T-helper 17 cell (primary cell): Measurements from ENCODE around the gene NDUFB4. TPM values are rescaled to one million over a fixed set of nuclear protein-coding genes. Genes with fewer than 3 reads are reported as not detected.
A peak's percentile ranks its signal among the peaks of the same experiment; 100 is the strongest.

Experiments
- ATAC-seq: fragments of 150-1000 bp; cut with Tn5 transposase; 2 replicates; pipeline ENCODE4 v1.10.0; 2021; ENCODE audit warnings: mild to moderate bottlenecking, moderate library complexity
- DNase-seq, 3 donors: peaks; one replicate each; pipeline versions ENCODE4 v3.0.0 to v3.0.0-alpha.2; 2020 to 2021
- H3K9me3 ChIP-seq: one replicate; pipeline ENCODE4 v1.7.0; 2013; ENCODE audit warnings: low read length, mild to moderate bottlenecking; ENCODE audit not compliant: control insufficient read depth, poor library complexity, severe bottlenecking
- H3K27ac Mint-ChIP-seq: one replicate; pipeline ENCODE4 v1.8.0; 2022; ENCODE audit warnings: mild to moderate bottlenecking, moderate library complexity, mixed read lengths
- H3K27me3 Mint-ChIP-seq: one replicate; pipeline ENCODE4 v1.8.0; 2022; ENCODE audit warnings: mixed read lengths
- H3K36me3 Mint-ChIP-seq: one replicate; pipeline ENCODE4 v1.8.0; 2022; ENCODE audit warnings: low read depth, mixed read lengths
- H3K4me1 Mint-ChIP-seq: one replicate; pipeline ENCODE4 v1.8.0; 2022; ENCODE audit warnings: mild to moderate bottlenecking, mixed read lengths
- H3K4me3 Mint-ChIP-seq: one replicate; pipeline ENCODE4 v1.8.0; 2022; ENCODE audit warnings: mild to moderate bottlenecking, moderate library complexity, mixed read lengths
- total RNA-seq, 4 donors: library from RNA in 2 of 4; stranded (reverse) in 2 of 4; gene quantifications; one replicate each; pipeline ENCODE4 v1.2.3 and lab custom pipeline; 2022 to 2026

Gene NDUFB4
- total RNA-seq (10 to 100 TPM; 69.9 to 77.3 TPM), total RNA-seq (lab: John Stamatoyannopoulos, UW) (33.3 to 60.8 reads per million in 2 donors)

DNA sequence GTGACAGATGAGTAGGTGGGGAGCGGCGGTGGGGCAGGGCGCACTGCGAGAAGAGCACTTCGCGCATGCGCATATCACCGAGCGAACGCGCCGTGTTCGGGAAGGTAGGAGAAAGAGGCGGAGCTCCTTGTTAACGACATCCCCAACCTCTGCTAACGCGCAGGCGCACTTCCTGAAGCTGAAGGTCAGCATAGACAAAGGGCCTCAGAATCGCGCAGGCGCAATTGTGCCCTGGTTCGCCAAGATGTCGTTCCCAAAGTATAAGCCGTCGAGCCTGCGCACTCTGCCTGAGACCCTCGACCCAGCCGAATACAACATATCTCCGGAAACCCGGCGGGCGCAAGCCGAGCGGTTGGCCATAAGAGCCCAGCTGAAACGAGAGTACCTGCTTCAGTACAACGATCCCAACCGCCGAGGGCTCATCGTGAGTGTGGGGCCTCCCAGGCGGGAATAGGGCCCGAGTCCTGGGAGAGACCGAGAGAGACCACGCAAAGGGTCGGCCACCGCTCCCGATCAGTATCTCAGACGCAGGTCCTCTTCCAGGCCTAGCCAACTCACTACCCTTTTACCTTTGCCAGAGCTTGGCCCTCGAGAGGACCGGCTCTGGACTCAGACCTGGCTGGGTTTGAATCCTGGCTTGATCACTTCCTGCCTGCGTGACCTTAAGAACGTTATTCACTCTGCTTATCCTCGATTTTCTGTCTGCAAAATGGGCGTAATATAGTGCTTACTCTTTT, at the start of gene NDUFB4:
Gene NDUFB4 (plus strand): TSS at position 221 of the 737 bp plus-strand sequence. CDS start 24 bp downstream, at position 245.
- no peaks in the 10 kb centered on the region for H3K9me3 ChIP-seq
- Mint-ChIP-seq H3K4me1 (peaks cover 6% of the 10 kb centered on the region), H3K36me3 (peaks cover 2% of the 10 kb centered on the region), H3K27ac (no peak within 1 kb of the TSS), H3K27me3 (no peaks in the 10 kb centered on the region), H3K4me3 (peak within 1 kb of the TSS; percentile 94)
- DNase-seq: peak; percentile 89 to 93 (median 91)
- peak; percentile 95 for ATAC-seq

DNA sequence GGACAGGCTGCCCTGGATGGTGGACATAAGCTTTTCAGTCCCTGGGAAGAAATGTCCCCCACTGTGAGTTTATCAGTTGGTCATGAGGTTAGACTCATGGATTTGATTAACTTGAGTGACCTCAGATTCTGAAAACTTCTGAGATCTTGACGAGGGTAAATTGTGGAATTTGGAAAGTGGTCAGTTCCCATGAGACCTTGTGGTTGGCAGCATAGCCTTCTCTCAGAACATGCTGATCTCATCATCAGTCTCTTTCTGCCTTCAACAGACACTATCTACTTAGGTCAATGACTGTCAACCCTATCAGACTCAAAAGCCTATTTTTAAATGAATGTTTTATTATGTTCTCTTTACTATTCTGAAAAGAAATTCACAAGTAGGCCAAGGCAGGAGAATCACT, 45.6 kb upstream of the NDUFB4 start:
- Mint-ChIP-seq H3K36me3 (no peaks in the 10 kb centered on the region), H3K27me3 (peaks cover 32% of the 10 kb centered on the region), H3K4me3 (no peak overlapping the region), H3K27ac (no peak overlapping the region), H3K4me1 (no peaks in the 10 kb centered on the region)
- DNase-seq (no peak), ATAC-seq (no peak)
- H3K9me3 ChIP-seq: no peaks in the 10 kb centered on the region

DNA sequence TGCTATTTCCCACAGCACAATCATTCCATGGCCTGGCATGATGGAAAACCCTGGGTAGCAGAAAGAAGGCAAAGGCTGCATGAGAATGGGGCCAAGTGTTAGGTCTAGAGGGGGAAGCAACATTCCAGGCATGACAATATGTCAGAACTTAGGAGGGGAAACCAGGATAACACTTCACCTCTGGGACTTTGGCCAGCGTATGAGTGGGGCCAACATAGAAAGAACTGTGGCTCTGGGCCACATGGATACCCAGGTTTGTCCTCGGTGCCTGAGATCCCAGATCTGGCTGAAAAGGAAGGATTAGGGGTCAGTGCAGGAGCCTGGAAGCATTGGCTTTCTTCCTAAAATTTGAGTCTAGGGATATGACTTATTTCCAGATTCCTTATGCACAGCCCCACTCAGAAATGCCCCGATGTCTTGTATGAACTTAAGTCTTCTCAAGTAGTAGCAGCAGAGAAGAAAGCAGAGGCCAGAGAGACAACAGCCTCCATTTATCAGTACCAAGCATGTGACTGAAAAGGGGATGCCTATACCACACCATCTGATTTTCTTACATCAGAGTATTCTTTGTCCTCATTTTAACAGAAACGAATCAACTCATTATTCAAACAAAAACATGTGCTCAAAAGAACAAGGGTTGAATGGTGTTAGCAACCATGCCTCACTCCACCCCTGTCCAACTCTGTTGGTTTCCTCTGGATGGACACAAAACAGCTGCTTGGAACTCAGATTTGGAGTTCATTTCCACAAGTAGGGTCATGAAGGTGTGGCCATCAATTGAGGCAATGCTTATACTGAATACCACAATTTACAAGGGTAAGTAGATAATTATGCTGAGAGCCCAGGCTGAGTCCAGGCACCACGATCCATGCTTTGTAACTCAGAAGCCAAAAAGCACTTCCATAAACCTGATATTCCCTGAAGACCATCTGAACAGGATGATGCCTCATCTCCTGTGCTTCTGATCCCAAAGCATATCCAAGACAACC, 43.7 kb upstream of the NDUFB4 start:
- H3K9me3 ChIP-seq: no peaks in the 10 kb centered on the region
- ATAC-seq (no peak), DNase-seq (no peak)
- H3K4me3 Mint-ChIP-seq: no peak overlapping the region
- H3K36me3 Mint-ChIP-seq: no peaks in the 10 kb centered on the region
- no peaks in the 10 kb centered on the region for H3K4me1 Mint-ChIP-seq
- peaks cover 21% of the 10 kb centered on the region for H3K27me3 Mint-ChIP-seq
- no peak overlapping the region for H3K27ac Mint-ChIP-seq

GRCh38 chr3:120554812-120555606, 41.1 kb upstream of the NDUFB4 start:
- DNase-seq (no peak), ATAC-seq (no peak)
- no peak overlapping the region for H3K4me3 Mint-ChIP-seq
- H3K4me1 Mint-ChIP-seq: peaks cover 10% of the 10 kb centered on the region
- no peak overlapping the region for H3K27ac Mint-ChIP-seq
- no peaks in the 10 kb centered on the region for H3K9me3 ChIP-seq
- H3K36me3 Mint-ChIP-seq: no peaks in the 10 kb centered on the region
- peaks cover 14% of the 10 kb centered on the region for H3K27me3 Mint-ChIP-seq

GRCh38 chr3:120555657-120556509, 40.3 kb upstream of the NDUFB4 start:
- ATAC-seq: no peak
- no peaks in the 10 kb centered on the region for H3K9me3 ChIP-seq
- Mint-ChIP-seq H3K4me3 (no peak overlapping the region), H3K27me3 (peaks cover 9% of the 10 kb centered on the region), H3K36me3 (no peaks in the 10 kb centered on the region), H3K27ac (peak overlapping the region; percentile 95), H3K4me1 (peaks cover 10% of the 10 kb centered on the region)
- no peak for DNase-seq

- no peaks in the 10 kb centered on the region for H3K36me3 Mint-ChIP-seq
- no peaks in the 10 kb centered on the region for H3K9me3 ChIP-seq
- no peak overlapping the region for H3K4me3 Mint-ChIP-seq
- H3K4me1 Mint-ChIP-seq: peaks cover 14% of the 10 kb centered on the region
- H3K27ac Mint-ChIP-seq: peak overlapping the region; percentile 95
- ATAC-seq (no peak), DNase-seq (no peak)
- H3K27me3 Mint-ChIP-seq: peaks cover 16% of the 10 kb centered on the region
Observed at GRCh38 chr3:120557115-120557514, 39.0 kb upstream of the NDUFB4 start.

DNA sequence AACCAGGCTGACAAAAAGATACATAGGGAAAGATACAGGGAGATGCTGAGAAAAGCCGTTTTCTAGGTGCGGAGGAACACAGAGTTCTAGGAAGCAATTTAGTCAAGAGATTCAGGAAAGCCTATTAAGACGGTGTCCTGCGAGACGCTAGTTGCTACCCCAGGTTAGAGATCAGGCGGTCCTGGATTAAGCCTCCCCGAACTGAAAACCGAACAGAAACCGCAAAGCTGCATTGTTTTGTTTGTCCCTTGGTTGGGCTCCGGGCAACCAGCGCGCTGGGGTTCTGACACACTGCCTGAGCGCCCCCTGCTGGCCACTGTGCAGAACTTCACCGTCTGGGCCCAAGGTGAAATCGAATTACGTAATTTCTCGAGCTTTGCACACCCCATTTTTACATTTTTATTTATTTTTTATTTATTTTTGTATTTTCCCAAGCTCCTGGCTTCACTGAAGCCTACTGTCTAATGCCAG, 37.3 kb upstream of the NDUFB4 start:
- ATAC-seq (peak; percentile 95), DNase-seq (peak; percentile 75 to 92 (median 78))
- Mint-ChIP-seq H3K27ac (peak overlapping the region; percentile 95), H3K4me3 (peak overlapping the region; percentile 88), H3K36me3 (no peaks in the 10 kb centered on the region), H3K27me3 (peaks cover 24% of the 10 kb centered on the region), H3K4me1 (peaks cover 14% of the 10 kb centered on the region)
- no peaks in the 10 kb centered on the region for H3K9me3 ChIP-seq

DNA sequence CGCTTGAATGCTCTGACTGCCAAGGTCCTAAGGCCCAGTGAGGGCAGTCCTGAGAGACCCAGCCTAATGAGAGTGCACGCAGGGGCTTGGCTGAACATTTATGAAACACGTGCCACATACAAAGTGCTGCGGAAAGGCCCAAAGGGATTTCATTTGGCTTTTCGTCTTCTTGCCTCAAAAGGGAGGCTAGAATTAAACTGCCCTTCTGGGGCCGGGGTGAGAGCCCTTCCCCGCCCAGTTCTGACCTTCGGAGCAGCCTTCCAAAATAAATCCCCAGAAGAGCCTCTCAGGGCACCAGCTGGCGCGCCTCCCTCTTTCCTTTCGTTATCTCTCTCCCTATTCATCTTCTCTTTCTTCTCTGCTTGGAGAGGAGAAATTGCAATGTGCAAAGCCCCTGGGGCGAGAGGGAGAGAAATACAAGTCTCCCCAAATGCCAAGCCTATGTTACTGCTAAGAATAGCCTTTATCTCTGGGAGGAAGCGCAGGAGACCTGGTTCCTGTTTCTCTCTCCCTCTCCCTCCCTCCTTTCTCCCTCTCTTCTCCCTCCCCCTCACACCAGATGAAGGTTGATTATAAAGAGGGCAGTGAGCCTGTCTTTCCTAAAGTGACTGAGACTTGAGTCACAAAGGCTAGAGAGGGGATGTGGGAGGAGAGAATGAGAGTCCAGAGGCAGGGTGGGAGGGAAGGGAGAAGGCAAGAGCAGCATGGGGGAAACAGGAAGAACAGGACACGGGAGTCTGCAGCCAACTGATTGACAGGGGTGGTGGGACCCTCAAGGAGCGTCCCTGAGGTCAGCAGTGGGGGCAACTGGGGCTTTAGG, 36.7 kb upstream of the NDUFB4 start:
- DNase-seq (no peak), ATAC-seq (peak; percentile 37)
- Mint-ChIP-seq H3K27me3 (peaks cover 24% of the 10 kb centered on the region), H3K4me1 (peaks cover 14% of the 10 kb centered on the region), H3K36me3 (no peaks in the 10 kb centered on the region), H3K27ac (peak overlapping the region; percentile 95), H3K4me3 (peak overlapping the region; percentile 88)
- H3K9me3 ChIP-seq: no peaks in the 10 kb centered on the region

- H3K4me1 Mint-ChIP-seq: peaks cover 14% of the 10 kb centered on the region
- ATAC-seq (no peak), DNase-seq (no peak)
- no peaks in the 10 kb centered on the region for H3K36me3 Mint-ChIP-seq
- H3K9me3 ChIP-seq: no peaks in the 10 kb centered on the region
- H3K4me3 Mint-ChIP-seq: no peak overlapping the region
- peaks cover 24% of the 10 kb centered on the region for H3K27me3 Mint-ChIP-seq
- H3K27ac Mint-ChIP-seq: peak overlapping the region; percentile 82
Observed at GRCh38 chr3:120560304-120561250, 35.6 kb upstream of the NDUFB4 start.

GRCh38 chr3:120561251-120562045, 34.7 kb upstream of the NDUFB4 start:
- Mint-ChIP-seq H3K4me3 (no peak overlapping the region), H3K36me3 (no peaks in the 10 kb centered on the region), H3K27ac (peak overlapping the region; percentile 82), H3K27me3 (peaks cover 24% of the 10 kb centered on the region), H3K4me1 (peaks cover 14% of the 10 kb centered on the region)
- ATAC-seq: peak; percentile 53
- no peaks in the 10 kb centered on the region for H3K9me3 ChIP-seq
- peak; percentile 31 to 63 (median 33) for DNase-seq
